ENCODE measurements around the gene NEB. TPM values are rescaled to one million over a fixed set of nuclear protein-coding genes. Genes with fewer than 3 reads are reported as not detected.
"Not testable (repeated sequence)": the region's sequence is repeated elsewhere in the genome, so short reads cannot be mapped to it uniquely, and the experiment has no call there.

Gene NEB
- total RNA-seq, 1 donor: under 0.01 TPM

DNA sequence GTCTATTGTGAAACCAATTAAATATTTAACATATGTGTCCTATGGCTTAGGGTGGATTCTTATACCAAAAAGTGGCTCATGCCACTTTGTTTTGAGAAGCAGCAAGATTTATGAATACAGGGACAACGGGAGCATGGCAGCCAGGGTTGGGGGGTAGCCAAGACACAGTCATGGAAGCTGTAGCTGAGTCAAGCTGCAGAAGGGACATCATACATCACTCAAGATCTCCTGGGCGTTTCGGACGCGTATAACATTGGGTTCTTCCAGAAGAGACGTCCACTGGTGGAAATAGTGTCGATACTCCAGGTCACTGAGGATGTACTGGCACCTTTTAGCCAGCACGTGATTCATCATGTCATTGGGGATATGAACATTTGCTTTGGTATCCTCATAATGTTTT lies 171.9 kb downstream of the NEB start:
- DNase-seq (ENCODE audit: low read depth in 2 of 3, low spot score in 2 of 3): no peak

GRCh38 chr2:151560289-151560688 lies 174.0 kb downstream of the NEB start:
- no peak for DNase-seq (ENCODE audit: low read depth in 2 of 3, low spot score in 2 of 3)

- DNase-seq (ENCODE audit: low read depth in 2 of 3, low spot score in 2 of 3): not testable (repeated sequence)
Measured at GRCh38 chr2:151559431-151559830, 174.8 kb downstream of the NEB start.

GRCh38 chr2:151557883-151558282 lies 176.4 kb downstream of the NEB start:
- DNase-seq (ENCODE audit: low read depth in 2 of 3, low spot score in 2 of 3): peak in 1 of 3 donors; percentile 12

DNA sequence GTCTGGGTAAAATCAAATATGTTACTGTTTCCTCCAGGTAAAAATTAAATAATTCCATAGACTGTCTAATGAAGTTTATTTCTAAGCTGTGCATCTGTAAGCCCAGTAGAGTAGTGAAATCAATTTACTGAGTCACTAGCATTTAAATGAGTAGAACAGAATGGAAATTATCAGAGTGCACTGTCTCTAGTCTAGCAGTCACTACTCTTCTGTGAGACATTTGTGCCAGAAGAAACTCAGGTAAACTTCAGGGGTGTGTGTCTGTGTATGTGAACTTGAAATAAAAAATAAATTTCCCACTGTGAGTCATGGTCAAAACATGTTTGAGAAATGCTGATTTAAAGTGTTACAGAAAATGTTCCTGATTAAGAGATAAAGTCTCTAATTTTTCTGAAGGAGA lies 178.2 kb downstream of the NEB start:
- no peak for DNase-seq (ENCODE audit: low read depth in 2 of 3, low spot score in 2 of 3)

GRCh38 chr2:151552287-151552686 lies 182.0 kb downstream of the NEB start:
- DNase-seq (ENCODE audit: low read depth in 2 of 3, low spot score in 2 of 3): no peak

GRCh38 chr2:151551556-151551955 lies 182.7 kb downstream of the NEB start:
- no peak for DNase-seq (ENCODE audit: low read depth in 2 of 3, low spot score in 2 of 3)

DNA sequence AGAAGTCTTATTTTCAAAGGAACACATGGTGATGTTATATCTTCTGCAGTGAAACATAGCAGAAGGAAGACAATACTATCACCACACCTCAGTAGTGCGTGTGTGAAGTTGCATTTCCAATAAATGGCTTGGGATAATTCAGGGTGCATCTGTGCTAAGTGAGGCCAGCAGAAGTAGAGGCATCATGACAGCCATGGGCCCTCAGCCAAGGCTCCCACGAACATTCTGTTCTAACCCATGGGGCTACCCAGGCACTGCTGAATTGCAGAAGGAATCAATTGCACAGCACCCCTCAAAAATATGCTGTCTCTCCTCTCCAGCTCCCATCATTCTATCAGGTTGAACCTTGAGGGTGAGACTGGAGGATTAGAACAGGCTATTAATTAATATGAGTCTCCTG lies 185.1 kb downstream of the NEB start:
- no peak for DNase-seq (ENCODE audit: low read depth in 2 of 3, low spot score in 2 of 3)

DNA sequence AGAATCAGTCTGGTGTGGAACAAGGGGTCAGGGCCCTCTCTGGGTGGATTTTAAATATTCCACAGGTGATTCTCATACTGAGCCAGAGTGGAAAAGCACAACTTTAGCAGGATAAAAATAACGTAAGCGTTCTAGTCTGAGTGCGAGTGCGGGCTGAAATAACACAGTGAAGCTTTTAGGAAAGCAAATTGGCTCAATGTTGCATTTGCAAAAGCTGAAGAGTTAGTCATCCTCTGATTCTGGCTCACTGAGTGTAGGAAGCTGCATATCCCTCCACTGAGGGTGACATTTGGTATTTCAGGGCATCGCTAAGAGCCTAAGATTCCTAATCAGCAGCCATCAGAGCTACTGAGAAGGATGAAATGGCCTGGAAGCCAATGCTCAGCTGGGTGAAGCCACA lies 189.8 kb downstream of the NEB start:
- no peak for DNase-seq (ENCODE audit: low read depth in 2 of 3, low spot score in 2 of 3)

- no peak for DNase-seq (ENCODE audit: low read depth in 2 of 3, low spot score in 2 of 3)
Measured at GRCh38 chr2:151543876-151544275, 190.4 kb downstream of the NEB start.

DNA sequence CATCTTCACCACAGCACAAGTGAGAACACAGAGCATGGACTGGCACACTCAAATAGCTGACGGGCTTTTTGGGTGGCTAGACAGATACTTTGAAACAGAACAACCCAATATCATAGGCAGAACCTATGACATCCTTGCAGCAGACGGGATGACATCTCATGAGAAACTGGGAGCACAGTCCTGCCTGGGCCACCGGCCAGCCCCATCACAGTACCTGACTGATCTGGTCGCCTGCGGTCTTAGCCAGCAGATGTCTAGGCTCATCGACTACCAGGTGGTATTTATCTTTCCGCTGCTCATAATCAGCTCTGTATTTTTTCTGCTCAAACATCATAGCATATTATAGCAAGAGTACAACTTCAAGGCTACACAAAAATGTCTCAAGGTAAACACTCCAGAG lies 200.3 kb downstream of the NEB start:
- no peak for DNase-seq (ENCODE audit: low read depth in 2 of 3, low spot score in 2 of 3)

DNA sequence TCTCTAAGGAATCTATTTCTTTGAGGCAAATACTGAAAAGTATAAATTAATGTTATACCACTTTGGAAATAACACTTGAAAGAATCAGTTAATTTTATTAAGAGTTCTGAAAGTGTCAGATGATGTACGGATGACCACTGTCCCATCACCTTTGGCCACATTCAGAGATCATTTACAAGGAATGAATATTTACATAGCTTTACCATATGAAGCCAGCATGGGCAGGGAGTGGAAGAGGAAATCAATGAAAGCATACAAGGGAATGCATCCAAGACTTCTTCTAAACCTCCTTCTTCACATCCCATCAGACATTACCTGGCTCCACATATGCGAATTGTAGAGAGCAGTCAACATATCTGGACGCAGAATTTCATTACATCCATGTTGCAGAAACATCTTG lies 201.1 kb downstream of the NEB start:
- no peak for DNase-seq (ENCODE audit: low read depth in 2 of 3, low spot score in 2 of 3)

GRCh38 chr2:151526572-151527090 lies 207.6 kb downstream of the NEB start:
- no peak for DNase-seq (ENCODE audit: low read depth in 2 of 3, low spot score in 2 of 3)

GRCh38 chr2:151525821-151526373 lies 208.4 kb downstream of the NEB start:
- peak in 2 of 3 donors; percentile 8 to 47 for DNase-seq (ENCODE audit: low read depth in 2 of 3, low spot score in 2 of 3)

DNA sequence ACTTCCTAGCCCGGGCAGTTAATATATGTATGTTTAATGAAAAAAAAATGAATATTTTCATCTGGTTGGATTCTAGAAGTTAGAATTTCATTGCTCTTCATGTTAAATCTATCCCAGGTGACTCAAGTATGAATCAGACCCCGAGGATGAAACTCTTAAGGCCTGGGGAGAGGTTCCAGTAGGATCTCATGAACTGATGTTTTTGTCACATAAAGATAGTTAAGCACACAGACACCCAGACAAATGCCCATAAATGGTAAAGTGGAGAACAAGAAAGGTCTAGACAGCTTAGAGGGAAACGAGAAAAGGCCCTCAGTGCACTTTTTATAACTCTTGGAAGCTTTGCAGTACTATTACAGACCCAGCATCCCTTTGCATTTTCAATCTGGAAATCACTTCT lies 210.4 kb downstream of the NEB start:
- DNase-seq (ENCODE audit: low read depth in 2 of 3, low spot score in 2 of 3): no peak

- DNase-seq (ENCODE audit: low read depth in 2 of 3, low spot score in 2 of 3): no peak
Measured at GRCh38 chr2:151522556-151522955, 211.7 kb downstream of the NEB start.

GRCh38 chr2:151520976-151521375 lies 213.3 kb downstream of the NEB start:
- no peak for DNase-seq (ENCODE audit: low read depth in 2 of 3, low spot score in 2 of 3)

GRCh38 chr2:151518802-151519201 lies 215.5 kb downstream of the NEB start:
- DNase-seq (ENCODE audit: low read depth in 2 of 3, low spot score in 2 of 3): no peak

GRCh38 chr2:151508519-151508918 lies 225.8 kb downstream of the NEB start:
- DNase-seq (ENCODE audit: low read depth in 2 of 3, low spot score in 2 of 3): no peak

GRCh38 chr2:151506170-151506569 lies 228.1 kb downstream of the NEB start:
- no peak for DNase-seq (ENCODE audit: low read depth in 2 of 3, low spot score in 2 of 3)

GRCh38 chr2:151498178-151498577 lies 236.1 kb downstream of the NEB start:
- DNase-seq (ENCODE audit: low read depth in 2 of 3, low spot score in 2 of 3): no peak

- no peak for DNase-seq (ENCODE audit: low read depth in 2 of 3, low spot score in 2 of 3)
Measured at GRCh38 chr2:151491496-151491895, 242.8 kb downstream of the NEB start.

DNA sequence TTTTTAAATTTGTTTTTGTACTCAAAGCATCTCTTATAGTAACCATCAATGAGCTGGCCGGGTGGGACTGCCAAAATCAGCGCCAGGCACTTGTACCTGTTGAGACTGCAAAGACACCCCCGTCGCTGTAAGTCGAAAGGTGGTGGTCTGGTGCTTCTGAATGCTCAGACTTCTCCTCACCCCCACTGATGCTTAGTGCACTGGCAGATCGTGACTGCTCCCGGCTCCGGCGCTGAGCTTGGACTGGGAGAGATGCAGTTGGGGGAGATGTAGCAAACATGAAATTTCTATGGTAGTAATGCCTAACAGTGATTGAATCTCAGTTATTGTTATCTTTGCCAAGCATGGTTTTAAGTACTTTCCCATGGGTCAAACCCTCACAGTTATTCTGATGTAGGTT lies 244.0 kb downstream of the NEB start:
- no peak for DNase-seq (ENCODE audit: low read depth in 2 of 3, low spot score in 2 of 3)
